ENCODE measurements around the gene PARVG.

GRCh38 chr22:44206696-44207095, 26.0 kb downstream of the PARVG start:
- TF ChIP-seq CTCF (IDR thresholded peaks at IDR 0.05): no peak
- TF ChIP-seq POLR2A (IDR thresholded peaks at IDR 0.05): no peak
